Measurements from ENCODE around the gene ACOD1.
"Not testable (repeated sequence)": the region's sequence is repeated elsewhere in the genome, so short reads cannot be mapped to it uniquely, and the experiment has no call there.

Gene ACOD1

GRCh38 chr13:76954538-76954937 is 6.2 kb downstream of the ACOD1 start:
- no peak for DNase-seq

GRCh38 chr13:76955193-76955592 is 6.9 kb downstream of the ACOD1 start:
- DNase-seq, result no peak

GRCh38 chr13:76955661-76956060 is 7.3 kb downstream of the ACOD1 start:
- DNase-seq, result no peak

- no peak for DNase-seq
Measured at GRCh38 chr13:76958841-76959432, 10.6 kb downstream of the ACOD1 start.

GRCh38 chr13:76959734-76960133 is 11.4 kb downstream of the ACOD1 start:
- not testable (repeated sequence) for DNase-seq

DNA sequence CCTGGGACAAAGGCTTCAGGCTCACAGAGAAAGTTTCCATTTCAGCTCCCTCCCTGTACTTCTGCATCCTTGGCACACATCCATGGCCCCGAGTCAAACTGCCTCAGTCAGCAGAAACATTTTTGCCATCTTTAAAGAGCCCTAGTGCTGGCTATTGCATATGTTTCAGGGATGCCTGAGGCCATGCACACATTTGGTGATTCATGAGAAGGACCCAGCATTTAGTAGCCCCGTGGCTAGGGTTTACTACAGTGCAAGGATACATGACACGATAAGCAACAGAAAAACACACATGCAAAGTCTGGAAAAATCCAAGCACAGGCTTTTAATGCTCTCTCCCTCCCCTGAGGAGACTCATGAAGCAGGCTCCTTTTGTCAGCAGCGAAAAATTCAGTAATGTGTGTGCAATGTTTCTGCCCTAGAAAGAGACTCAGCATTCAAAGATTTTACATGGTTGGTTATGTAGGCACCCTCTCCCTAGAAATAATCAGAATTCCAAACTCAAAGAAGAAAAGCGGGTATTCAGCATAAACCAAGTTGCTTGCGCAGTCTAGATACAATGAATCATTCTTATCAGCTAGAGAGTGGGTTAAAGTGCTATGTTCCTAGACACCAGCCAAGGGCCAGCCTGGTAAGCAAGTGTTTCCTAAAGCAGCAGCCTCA is 17.6 kb downstream of the ACOD1 start:
- DNase-seq, result peak; percentile 6

GRCh38 chr13:76967031-76967430 is 18.7 kb downstream of the ACOD1 start:
- DNase-seq, result no peak

GRCh38 chr13:76968041-76968440 is 19.7 kb downstream of the ACOD1 start:
- no peak for DNase-seq

GRCh38 chr13:76969488-76970365 is 21.4 kb downstream of the ACOD1 start:
- DNase-seq, result no peak

DNA sequence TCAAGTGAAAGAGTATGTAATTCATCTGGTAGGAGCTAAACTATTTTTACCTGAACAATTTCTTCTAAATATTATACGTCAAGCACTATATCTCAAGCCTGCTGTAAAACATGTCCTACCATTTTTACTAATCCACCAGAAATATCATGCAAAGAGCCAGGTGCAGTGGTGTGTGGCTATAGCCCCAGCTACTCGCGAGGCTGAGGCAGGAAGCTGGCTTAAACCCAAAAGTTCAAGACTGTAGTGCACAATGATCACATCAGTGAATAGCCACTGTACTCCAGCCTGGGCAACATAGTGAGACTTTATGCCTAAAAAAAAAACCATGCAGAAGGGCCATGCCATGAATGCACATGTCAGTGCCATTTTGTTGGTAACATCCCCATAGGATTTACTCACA is 22.9 kb downstream of the ACOD1 start:
- no peak for DNase-seq

GRCh38 chr13:76971851-76972829 is 23.8 kb downstream of the ACOD1 start:
- DNase-seq, result no peak

- DNase-seq, result no peak
Measured at GRCh38 chr13:76973920-76974617, 25.8 kb downstream of the ACOD1 start.

DNA sequence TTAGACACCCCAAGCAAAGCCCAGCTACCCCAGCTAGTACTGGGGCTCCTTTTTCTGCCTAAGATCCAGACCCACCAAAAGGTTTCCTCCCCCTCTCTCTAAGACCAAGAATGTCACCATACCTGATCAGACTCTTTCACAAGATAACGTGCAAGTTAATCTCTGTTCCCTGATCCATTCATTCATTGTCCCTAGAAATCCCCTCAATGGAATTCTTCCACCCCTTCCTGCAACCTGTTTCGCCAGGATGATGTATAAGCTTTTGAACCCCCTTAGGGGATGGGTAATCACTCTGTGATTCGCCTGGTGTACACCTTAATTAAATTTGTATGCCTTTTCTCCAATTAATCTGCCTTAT is 26.3 kb downstream of the ACOD1 start:
- DNase-seq, result no peak

- DNase-seq, result no peak
Measured at GRCh38 chr13:76975863-76976262, 27.6 kb downstream of the ACOD1 start.

DNA sequence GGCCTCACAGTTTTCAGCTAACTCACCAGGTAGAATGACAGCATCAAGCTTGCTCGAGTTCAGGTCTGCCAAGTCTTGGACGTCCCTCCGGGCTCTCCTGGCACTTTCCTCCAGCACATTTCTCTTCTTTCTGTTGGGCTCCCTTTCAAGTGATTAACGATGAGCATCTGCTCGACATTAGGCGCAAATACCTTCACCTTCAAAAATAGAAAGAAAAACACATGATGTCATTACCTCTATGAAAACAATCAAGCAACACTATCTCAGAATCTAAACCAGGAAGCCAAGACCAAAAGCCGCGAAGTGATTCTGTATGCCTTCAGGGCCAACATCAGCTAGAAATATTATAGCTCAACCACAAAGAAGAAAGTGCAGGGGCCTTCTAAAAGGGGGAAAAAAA is 28.2 kb downstream of the ACOD1 start:
- DNase-seq, result no peak

GRCh38 chr13:76976929-76977328 is 28.6 kb downstream of the ACOD1 start:
- DNase-seq, result no peak

GRCh38 chr13:76980075-76980718 is 31.9 kb downstream of the ACOD1 start:
- DNase-seq, result peak; percentile 86

DNA sequence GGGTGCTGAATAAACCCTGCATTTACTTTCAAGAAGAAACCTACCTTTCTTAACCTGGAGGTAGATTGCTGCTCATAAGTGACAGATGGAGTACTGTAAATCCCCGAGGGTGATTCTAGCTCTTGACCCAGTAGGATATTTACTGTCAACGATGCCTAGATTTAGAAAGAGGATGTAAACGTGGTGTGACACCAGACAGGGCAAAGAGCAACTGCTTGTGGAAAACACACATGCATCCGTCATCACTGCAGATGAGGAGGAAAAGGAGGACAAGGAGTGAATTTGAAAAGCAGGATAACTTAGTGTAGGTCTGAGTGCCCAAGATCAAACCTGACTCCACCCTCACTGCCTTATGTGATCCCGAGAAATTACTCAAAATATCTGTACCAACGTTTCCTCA is 33.8 kb downstream of the ACOD1 start:
- no peak for DNase-seq

- DNase-seq, result no peak
Measured at GRCh38 chr13:76983676-76984075, 35.4 kb downstream of the ACOD1 start.

DNA sequence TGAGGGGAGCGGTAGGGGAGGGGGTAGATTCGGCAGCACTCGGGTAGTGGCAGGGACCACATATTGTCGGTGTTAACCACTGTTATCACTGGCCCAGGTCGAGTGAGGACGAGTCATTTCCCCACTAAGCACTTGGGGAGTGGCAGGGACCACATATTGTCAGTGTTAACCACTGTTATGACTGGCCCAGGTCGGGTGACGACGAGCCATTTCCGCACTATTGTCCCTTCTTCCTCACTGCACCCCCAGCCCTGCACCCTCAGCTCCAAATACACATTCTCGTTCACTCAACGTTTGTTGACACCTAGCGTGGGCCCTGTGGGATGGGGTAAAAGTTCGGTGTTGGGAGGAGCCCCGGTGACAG is 43.1 kb downstream of the ACOD1 start:
- DNase-seq, result peak; percentile 33

- peak; percentile 96 for DNase-seq
Measured at GRCh38 chr13:76991796-76992547, 43.7 kb downstream of the ACOD1 start, which contains the start of gene CLN5. CLN5 (plus strand) TSS chr13:76992081; CDS start chr13:76992099, 18 bp downstream.
